Muscle layer of colon (tissue), 2 donors: ENCODE data around the gene CLEC11A.

Source experiments
- H3K27ac ChIP-seq: one replicate; pipeline ENCODE4 v1.7.0; 2013; ENCODE audit warnings: low read depth, mild to moderate bottlenecking, low read length, moderate library complexity
- H3K27me3 ChIP-seq, 2 donors: one replicate each; pipeline ENCODE4 v1.7.0; 2013; ENCODE audit warnings: low read length in 2 of 2, mild to moderate bottlenecking in 2 of 2; ENCODE audit not compliant: insufficient read depth in 2 of 2, control insufficient read depth in 1 of 2
- H3K36me3 ChIP-seq: one replicate; pipeline ENCODE4 v1.7.0; 2013; ENCODE audit warnings: mild to moderate bottlenecking, low read length; ENCODE audit not compliant: insufficient read depth
- H3K4me1 ChIP-seq: one replicate; pipeline ENCODE4 v1.7.0; 2013; ENCODE audit warnings: mild to moderate bottlenecking, low read length; ENCODE audit not compliant: insufficient read depth
- H3K4me3 ChIP-seq, 2 donors: one replicate each; pipeline ENCODE4 v1.7.0; 2013; ENCODE audit warnings: low read length in 2 of 2, low read depth in 1 of 2, mild to moderate bottlenecking in 1 of 2, moderate library complexity in 1 of 2
- H3K9ac ChIP-seq: one replicate; pipeline ENCODE4 v1.7.0; 2013; ENCODE audit warnings: low read length
- H3K9me3 ChIP-seq: one replicate; pipeline ENCODE4 v1.7.0; 2013; ENCODE audit warnings: mild to moderate bottlenecking, low read length
- donor health status: abdominal sarcoma.
- donor health status: Adenocarcinoma of cecum.

Gene CLEC11A

DNA sequence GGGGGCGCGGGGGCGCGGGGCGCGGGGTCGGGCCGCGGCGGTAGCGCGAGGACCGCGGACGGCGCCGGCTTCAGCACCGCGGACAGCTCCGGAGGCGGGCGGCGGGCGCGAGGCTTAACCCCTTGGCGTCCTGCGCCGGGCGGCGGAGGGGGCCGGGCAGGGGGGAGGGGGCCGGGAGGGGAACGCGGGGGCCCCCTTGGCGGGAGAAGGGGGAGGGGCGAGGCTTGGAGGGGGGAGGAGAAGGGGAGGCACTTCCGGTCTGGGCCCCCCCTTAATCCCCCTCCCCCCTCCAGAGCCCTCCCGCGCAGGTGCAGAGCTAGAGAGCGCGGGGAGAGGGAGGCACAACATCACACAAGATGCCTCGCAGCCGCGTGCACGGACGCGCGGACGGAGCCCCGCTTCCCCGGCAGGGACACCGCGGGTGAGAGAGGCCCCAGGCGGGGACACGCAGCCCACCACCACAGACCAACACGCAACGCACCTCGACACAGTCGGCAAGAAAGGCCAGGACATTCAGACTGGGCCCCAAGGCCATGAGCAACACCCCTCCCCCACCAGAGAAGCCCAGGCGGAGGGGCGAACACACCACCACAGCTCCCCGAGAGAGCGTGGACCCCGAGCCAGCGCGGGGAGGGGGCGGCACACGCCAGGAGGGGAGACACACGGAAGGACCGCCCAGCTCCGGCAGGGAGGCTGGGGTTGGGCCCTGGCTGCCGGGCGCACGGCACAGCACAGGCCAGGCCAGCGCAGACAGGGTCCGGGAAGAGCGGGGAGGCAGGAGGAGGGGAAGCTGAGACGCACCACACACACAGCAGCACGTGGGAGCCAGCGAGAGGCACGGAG, 27.7 kb upstream of the CLEC11A start:
- no peaks in the 10 kb centered on the region for H3K36me3 ChIP-seq
- peaks cover 12 to 28% of the 10 kb centered on the region in 2 donors for H3K27me3 ChIP-seq
- H3K27ac ChIP-seq = no peak overlapping the region
- H3K4me3 ChIP-seq = no peak overlapping the region
- no peak overlapping the region for H3K9ac ChIP-seq
- no peaks in the 10 kb centered on the region for H3K4me1 ChIP-seq
- H3K9me3 ChIP-seq = no peaks in the 10 kb centered on the region

DNA sequence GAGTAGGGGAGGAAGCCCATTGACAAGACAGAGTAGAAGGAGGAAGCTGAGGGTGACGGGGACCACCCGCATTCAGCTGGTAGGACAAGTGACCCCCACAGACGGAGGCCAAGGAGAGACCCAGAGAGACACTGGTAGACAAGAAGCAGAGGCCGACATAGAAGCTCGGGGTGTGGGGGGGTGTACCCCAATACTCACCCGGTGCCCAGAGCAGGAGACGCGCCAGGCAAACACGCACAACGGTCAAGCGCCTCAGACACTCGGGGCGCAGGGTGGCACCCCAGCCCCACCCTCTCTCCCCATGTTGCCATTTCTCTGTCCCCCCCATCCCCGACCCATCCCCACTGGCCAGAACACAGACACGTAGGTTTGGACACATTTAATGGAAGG, 27.1 kb upstream of the CLEC11A start:
- no peaks in the 10 kb centered on the region for H3K36me3 ChIP-seq
- H3K27ac ChIP-seq = no peak overlapping the region
- H3K4me1 ChIP-seq = no peaks in the 10 kb centered on the region
- no peak overlapping the region for H3K4me3 ChIP-seq
- no peaks in the 10 kb centered on the region for H3K9me3 ChIP-seq
- peaks cover 12 to 28% of the 10 kb centered on the region in 2 donors for H3K27me3 ChIP-seq
- H3K9ac ChIP-seq = no peak overlapping the region

DNA sequence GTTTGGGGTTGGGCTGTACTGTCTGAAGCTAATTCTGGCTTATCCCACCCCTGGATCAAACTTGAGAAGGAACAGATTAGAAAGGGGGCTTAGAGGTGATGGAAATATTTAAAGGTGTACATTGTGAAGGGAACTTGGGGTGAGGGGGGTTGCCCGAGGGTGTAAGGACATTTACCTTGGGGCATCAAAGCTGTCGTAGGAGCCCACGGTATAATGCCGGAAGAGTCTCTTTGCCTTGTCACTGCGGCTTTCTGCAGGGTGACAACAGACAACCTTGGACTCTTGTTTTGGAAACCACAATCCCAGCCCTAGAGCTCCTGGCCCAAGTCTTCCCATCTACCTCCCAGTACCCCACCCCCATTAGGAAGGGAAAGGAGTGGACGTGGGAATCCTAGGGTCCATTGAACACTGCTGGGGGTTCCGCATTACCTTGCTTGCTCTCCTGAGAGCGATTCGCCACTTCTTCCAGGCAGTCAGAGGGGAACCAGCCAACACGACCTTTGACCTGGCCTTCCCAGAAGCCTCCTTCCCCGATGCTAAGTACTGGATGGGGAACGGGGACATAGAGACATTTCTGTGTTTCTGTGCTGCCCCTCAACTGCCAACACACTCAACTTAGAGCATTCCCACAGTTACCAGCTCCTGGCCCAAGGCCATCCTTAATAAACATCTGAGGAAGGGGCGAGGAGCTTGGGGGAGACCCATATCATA, 25.6 kb upstream of the CLEC11A start:
- Histone ChIP-seq H3K4me3 (no peak overlapping the region), H3K36me3 (no peaks in the 10 kb centered on the region), H3K9me3 (no peaks in the 10 kb centered on the region), H3K27me3 (peaks cover 12 to 32% of the 10 kb centered on the region in 2 donors), H3K9ac (no peak overlapping the region), H3K4me1 (no peaks in the 10 kb centered on the region), H3K27ac (no peak overlapping the region)

DNA sequence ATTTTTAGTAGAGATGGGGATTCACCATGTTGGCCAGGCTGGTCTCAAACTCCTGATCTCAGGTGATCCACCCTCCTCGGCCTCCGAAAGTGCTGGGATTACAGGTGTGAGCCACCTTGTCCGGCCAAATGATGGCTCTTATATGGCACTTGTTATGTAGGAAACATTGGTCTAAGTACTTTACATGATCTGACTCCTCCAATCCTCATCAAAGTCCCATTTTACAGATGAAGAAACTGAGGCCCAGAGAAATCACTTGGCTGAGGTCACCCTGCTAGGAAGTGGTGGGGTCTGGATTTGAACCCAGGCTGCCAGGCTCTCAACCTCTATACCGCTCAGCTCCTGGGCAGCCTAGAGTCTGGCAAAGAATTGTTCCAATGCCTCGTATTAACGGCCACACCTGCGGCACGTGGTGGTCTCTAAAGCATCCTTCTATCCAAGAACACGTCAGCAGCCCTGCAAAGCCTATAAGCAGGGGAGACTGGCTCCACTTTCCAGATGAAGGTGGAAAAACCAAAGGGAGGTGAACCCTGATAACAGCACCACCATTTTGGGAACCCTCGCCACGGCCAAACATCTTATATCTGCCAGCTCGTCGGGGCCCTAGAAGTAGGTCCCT, 21.7 kb upstream of the CLEC11A start:
- H3K27ac ChIP-seq = no peak overlapping the region
- no peak overlapping the region for H3K4me3 ChIP-seq
- H3K36me3 ChIP-seq = no peaks in the 10 kb centered on the region
- H3K4me1 ChIP-seq = no peaks in the 10 kb centered on the region
- no peak overlapping the region for H3K9ac ChIP-seq
- peaks cover 3 to 22% of the 10 kb centered on the region in 2 donors for H3K27me3 ChIP-seq
- H3K9me3 ChIP-seq = no peaks in the 10 kb centered on the region

DNA sequence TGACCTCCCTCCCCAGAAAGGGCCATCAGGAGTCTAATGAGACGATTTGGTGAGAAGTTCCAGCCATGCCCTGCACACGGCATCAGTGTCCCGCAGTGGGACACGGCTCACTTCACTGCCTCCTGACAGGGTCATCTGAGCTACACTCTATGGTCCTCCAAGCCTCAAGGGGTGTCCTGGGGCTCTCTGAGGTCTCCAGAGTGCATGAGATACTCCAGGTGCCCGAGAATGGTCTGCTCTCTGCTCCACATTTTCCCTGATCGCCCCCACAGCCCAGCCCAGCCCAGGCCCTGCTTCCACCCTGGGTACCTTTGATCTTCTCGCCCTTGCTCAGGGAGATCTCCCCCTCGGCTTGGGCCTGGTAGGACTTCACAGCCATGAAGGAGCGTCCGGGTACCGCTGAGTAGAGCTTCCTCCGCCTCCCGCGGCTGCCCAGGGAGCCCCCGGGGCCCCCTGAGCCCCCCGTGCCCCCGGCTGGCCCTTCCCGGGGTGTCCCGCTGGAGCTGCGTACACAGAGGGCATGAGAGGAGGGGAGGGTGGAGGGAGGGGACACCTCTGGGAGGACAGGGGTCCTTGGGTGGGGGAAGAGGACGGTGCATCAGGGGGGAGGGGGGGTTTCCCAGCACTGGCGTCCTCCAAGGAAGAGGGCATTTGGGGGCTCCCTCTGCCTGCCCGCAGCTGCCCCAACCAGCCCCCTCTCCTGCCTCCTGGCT, 20.9 kb upstream of the CLEC11A start:
- Histone ChIP-seq H3K36me3 (no peaks in the 10 kb centered on the region), H3K27me3 (peaks cover 3 to 22% of the 10 kb centered on the region in 2 donors), H3K9ac (no peak overlapping the region), H3K4me1 (no peaks in the 10 kb centered on the region), H3K27ac (no peak overlapping the region), H3K9me3 (no peaks in the 10 kb centered on the region), H3K4me3 (no peak overlapping the region)

DNA sequence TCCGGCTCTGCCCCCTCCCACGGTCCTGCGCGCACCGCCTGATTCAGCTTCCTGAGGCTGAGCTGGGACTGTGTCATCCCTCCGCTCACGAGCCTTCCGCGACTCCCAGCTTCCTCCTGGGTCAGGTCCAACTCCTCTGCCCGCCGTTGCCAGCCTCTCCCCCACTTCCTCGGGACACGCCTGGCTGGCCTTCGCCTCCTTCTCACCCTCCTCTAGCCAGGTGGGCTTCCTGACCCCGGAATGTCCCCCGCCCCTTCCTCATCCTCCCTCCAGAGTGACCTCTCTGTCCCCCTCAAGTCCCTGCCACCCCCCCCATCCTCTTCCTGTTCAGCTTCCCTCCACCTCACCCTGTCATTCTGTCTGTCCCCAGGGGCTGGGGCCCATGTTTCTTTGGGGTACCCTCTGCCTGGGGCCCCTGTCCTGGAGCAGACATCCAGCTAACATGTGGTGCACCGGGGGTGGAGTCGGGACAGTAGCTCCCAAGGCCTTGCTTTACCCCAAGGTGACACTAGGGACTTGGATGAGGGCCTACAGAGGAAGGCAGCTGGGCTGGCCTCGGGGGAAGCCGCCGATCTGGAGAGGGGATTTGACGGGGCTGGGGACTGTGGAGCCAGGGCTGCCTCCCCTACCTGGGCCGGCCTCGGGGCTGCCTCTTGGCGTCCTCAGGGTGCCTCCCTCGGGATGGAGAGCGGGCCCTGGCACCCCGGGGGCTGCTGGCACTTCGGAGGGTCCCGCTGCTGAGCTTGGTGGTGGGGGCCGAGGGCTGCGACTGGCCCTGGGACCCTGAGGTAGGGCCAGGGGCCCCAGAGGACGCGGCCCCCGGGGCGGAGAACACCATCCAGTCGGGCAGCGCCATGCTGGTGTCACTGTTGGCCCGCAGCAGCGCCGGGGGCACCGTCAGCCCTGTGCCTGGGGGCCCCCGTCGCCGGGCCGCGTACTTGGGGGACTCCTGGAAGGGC, 20.0 kb upstream of the CLEC11A start:
- H3K4me3 ChIP-seq = no peak overlapping the region
- H3K27me3 ChIP-seq = peaks cover 3 to 22% of the 10 kb centered on the region in 2 donors
- H3K27ac ChIP-seq = no peak overlapping the region
- no peaks in the 10 kb centered on the region for H3K9me3 ChIP-seq
- H3K9ac ChIP-seq = no peak overlapping the region
- H3K36me3 ChIP-seq = no peaks in the 10 kb centered on the region
- H3K4me1 ChIP-seq = no peaks in the 10 kb centered on the region

DNA sequence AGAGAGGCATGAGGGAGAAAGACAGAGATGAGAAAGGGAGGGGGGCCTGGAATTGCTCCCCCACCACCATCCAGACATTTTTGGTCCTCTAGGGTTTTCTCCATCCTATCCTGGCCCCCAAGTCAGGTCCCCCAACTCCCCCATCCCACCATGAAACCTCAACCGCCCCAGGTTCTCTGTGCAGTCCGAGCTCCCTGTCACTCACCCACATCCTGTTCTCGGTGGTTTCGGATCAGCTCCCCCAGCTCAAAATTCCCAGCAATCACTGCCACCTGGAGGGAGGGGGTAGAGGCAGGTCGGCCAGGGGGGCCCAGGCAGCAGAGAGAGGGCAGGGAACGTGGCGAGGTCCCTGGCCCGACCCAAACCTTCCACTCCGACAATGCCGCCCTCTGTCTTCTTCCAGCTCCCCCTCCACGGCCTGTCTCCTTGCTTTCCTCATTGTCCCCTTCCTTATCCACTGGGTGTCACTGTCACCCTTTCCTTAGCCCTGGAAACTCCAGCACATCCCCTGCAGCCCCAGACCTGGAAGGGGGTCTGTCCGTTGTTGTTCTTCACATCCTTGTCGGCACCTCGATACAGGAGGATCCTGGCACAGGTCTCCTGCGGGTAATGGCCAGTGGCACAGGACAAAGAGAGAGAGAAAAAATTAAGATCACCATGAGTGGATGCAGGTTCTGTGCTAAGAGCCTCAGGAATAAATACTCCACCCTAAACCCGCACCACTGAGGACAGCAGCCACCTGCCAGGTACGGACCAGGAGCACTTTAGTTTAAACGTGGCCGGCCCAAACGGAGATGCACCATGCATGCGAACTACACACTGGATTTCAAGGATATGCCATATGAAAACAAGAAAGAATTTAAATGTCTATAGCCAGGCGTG, 19.0 kb upstream of the CLEC11A start:
- no peaks in the 10 kb centered on the region for H3K36me3 ChIP-seq

DNA sequence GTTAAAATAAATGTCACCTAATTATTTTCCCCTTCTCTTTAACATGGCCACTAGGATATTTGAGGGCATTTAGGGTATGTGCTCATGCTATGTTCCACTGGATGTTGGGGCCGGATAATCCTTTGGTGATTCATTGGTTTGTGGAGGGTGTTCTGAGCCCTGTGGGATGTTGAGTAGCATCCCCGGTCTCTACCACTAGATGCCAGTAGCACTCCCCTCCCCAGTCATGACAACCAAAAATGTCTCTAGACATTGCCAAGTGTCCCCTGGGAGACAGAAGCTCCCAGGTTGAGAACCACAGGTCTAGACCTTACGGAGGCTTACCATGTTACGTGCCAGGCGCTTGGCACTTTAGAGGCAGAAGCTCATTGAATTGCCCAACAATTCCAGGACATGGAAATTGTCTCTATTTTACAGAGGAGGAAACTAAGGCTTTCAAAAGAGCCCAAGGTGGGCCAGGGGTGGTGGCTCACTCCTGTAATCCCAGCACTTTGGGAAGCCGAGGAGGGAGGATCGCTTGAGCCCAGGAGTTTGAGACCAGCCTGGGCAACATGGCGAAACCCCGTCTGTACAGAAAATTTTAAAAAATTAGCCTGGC, 17.6 kb upstream of the CLEC11A start:
- Histone ChIP-seq H3K27me3 (peaks cover 0 to 29% of the 10 kb centered on the region in 2 donors), H3K9ac (no peak overlapping the region), H3K9me3 (no peaks in the 10 kb centered on the region), H3K4me1 (no peaks in the 10 kb centered on the region), H3K27ac (no peak overlapping the region), H3K36me3 (no peaks in the 10 kb centered on the region), H3K4me3 (no peak overlapping the region)

More for the DNA sequence above, 19.0 kb upstream of the CLEC11A start:
- peaks cover 0 to 22% of the 10 kb centered on the region in 2 donors for H3K27me3 ChIP-seq
- no peak overlapping the region for H3K4me3 ChIP-seq
- no peak overlapping the region for H3K9ac ChIP-seq
- no peaks in the 10 kb centered on the region for H3K9me3 ChIP-seq
- no peaks in the 10 kb centered on the region for H3K4me1 ChIP-seq
- H3K27ac ChIP-seq = no peak overlapping the region

DNA sequence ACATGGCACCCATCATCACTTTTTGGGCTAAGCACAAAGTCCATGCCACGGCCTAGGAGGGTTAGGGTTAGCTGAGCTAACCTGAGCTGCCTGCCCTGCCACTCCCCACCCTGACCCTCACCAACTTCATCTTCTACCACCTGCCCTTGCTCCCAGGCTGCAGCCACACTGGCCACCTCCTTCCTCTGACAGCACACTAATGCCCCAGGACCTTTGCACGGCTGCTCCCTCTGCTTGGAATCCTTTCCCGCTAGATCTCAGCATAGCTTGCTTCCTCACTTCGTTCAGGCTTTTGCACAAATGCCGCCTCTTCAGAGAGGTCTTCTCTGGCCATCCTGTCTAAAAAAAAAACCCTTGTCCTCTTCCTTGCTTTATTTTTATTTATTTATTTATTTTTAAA, 16.8 kb upstream of the CLEC11A start:
- peaks cover 0 to 37% of the 10 kb centered on the region in 2 donors for H3K27me3 ChIP-seq
- H3K27ac ChIP-seq = no peak overlapping the region

More for the DNA sequence above, 16.8 kb upstream of the CLEC11A start:
- Histone ChIP-seq H3K4me3 (no peak overlapping the region), H3K36me3 (no peaks in the 10 kb centered on the region), H3K9ac (no peak overlapping the region), H3K4me1 (no peaks in the 10 kb centered on the region), H3K9me3 (no peaks in the 10 kb centered on the region)
